Effector memory CD8-positive, alpha-beta T cell (primary cell): ENCODE data around the gene ETFRF1.

Experiments
- ATAC-seq: fragments of 150-1000 bp; cut with Tn5 transposase; replicated peaks from 2 replicates; pipeline ENCODE4 v1.10.0; 2021; ENCODE audit warnings: mild to moderate bottlenecking, moderate library complexity
- DNase-seq, 3 experiments: peaks; one replicate each; pipeline ENCODE4 v3.0.0; 2021
- H3K27ac Mint-ChIP-seq, 2 donors: one replicate each; pipeline ENCODE4 v1.8.0; 2022; ENCODE audit warnings: mild to moderate bottlenecking in 2 of 2, mixed read lengths in 2 of 2, moderate library complexity in 2 of 2
- H3K27me3 Mint-ChIP-seq, 2 donors: one replicate each; pipeline ENCODE4 v1.8.0; 2022; ENCODE audit warnings: mixed read lengths in 2 of 2
- H3K36me3 Mint-ChIP-seq: one replicate; pipeline ENCODE4 v1.8.0; 2022; ENCODE audit warnings: mild to moderate bottlenecking, moderate library complexity, mixed read lengths; ENCODE audit not compliant: insufficient read depth
- H3K4me1 Mint-ChIP-seq, 2 donors: one replicate each; pipeline ENCODE4 v1.8.0; 2022; ENCODE audit warnings: low read depth in 2 of 2, mixed read lengths in 2 of 2
- H3K4me3 Mint-ChIP-seq, 2 donors: one replicate each; pipeline ENCODE4 v1.8.0; 2022; ENCODE audit warnings: mild to moderate bottlenecking in 2 of 2, mixed read lengths in 2 of 2, moderate library complexity in 2 of 2
- H3K9me3 Mint-ChIP-seq, 2 donors: one replicate each; pipeline ENCODE4 v1.8.0; 2022; ENCODE audit warnings: mixed read lengths in 2 of 2

ETFRF1 gene

DNA sequence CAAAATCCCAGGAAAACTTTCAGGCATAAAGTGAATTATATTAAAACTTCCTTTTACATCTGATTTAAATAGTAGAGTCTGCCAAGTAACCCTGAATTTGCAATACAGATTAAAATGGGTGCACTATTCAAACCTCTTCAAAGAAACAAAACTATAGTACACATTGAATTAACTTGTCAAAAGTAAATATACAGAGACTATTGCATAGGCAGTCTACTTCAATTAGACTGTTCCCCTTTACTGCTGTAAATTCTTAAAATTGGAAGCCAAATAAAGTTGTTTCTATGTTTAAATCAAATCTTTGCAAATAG, 48.6 kb downstream of the ETFRF1 start:
- H3K27ac Mint-ChIP-seq: peak overlapping the region in 1 of 2 donors; percentile 77
- DNase-seq: no peak
- H3K4me1 Mint-ChIP-seq: peaks cover 19 to 54% of the 10 kb centered on the region in 2 donors
- H3K27me3 Mint-ChIP-seq: no peaks in the 10 kb centered on the region
- no peaks in the 10 kb centered on the region for H3K9me3 Mint-ChIP-seq
- H3K36me3 Mint-ChIP-seq: peaks cover 37% of the 10 kb centered on the region
- no peak overlapping the region for H3K4me3 Mint-ChIP-seq
- ATAC-seq: no peak

DNA sequence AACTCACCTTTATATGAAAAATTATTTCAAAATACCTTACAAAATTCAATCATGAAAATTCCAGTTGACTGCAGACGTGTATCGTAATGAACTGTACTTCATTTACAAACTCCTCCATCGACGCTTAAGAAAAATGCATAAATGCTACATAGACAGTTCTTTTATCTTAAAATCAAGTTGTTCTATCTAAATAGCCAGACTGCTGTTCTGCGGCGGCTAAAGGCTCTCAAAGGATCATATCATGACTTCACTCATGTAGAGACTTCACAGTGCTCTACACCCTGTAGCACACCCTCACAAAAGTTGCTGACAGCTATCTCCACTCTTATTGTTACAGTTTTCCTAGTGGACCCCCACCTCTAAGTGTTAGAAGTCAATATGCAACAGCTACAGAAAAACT, 50.5 kb downstream of the ETFRF1 start:
- Mint-ChIP-seq H3K27ac (peak overlapping the region in 1 of 2 donors; percentile 92), H3K27me3 (no peaks in the 10 kb centered on the region), H3K4me1 (peaks cover 26 to 49% of the 10 kb centered on the region in 2 donors), H3K9me3 (no peaks in the 10 kb centered on the region), H3K36me3 (peaks cover 38% of the 10 kb centered on the region), H3K4me3 (peak overlapping the region in 1 of 2 donors; percentile 2)
- DNase-seq: no peak
- no peak for ATAC-seq

DNA sequence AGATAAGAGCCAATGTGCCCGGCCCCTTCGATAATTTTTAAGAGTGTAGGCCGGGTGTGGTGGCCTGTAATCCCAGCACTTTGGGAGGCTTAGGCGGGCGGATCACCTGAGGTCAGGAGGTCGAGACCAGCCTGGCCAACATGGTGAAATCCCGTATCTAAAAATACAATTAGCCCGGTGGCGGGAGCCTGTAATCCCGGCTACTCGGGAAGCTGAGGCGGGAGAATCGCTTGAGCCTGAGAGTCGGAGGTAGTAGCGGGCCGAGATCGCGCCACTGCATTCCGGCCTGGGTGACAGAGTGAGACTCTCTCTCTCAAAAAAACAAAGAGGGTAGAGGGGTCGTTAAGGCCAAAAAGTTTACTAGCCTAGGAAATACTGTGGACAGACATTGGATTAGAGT, 53.1 kb downstream of the ETFRF1 start:
- Mint-ChIP-seq H3K4me3 (peak overlapping the region in 1 of 2 donors; percentile 52), H3K4me1 (peaks cover 22 to 37% of the 10 kb centered on the region in 2 donors), H3K9me3 (no peaks in the 10 kb centered on the region), H3K36me3 (peaks cover 36% of the 10 kb centered on the region), H3K27ac (no peak overlapping the region), H3K27me3 (no peaks in the 10 kb centered on the region)
- no peak for DNase-seq
- no peak for ATAC-seq

DNA sequence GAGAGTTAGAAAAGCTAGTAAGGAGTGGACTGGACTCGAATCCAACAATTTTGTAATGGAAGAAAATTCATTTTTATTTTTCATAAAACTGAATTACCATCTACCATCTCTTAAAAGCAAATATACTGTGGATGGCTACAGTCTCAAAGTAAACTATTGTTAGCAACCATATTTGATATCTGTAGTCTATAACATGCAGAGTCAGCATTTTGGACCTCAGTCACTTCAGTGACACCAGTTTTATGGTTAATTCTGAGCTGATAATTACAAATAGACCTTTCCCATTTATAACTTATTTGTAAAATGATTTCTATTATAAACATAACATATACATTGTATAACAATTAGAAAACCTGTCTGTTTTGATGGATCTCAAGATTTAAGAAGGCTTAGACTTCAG, 53.7 kb downstream of the ETFRF1 start:
- peaks cover 36% of the 10 kb centered on the region for H3K36me3 Mint-ChIP-seq
- no peaks in the 10 kb centered on the region for H3K27me3 Mint-ChIP-seq
- H3K9me3 Mint-ChIP-seq: no peaks in the 10 kb centered on the region
- H3K4me3 Mint-ChIP-seq: peak overlapping the region; percentile 88 to 91
- ATAC-seq (no peak), DNase-seq (no peak)
- peak overlapping the region; percentile 95 to 96 for H3K27ac Mint-ChIP-seq
- H3K4me1 Mint-ChIP-seq: peaks cover 25 to 37% of the 10 kb centered on the region in 2 donors

DNA sequence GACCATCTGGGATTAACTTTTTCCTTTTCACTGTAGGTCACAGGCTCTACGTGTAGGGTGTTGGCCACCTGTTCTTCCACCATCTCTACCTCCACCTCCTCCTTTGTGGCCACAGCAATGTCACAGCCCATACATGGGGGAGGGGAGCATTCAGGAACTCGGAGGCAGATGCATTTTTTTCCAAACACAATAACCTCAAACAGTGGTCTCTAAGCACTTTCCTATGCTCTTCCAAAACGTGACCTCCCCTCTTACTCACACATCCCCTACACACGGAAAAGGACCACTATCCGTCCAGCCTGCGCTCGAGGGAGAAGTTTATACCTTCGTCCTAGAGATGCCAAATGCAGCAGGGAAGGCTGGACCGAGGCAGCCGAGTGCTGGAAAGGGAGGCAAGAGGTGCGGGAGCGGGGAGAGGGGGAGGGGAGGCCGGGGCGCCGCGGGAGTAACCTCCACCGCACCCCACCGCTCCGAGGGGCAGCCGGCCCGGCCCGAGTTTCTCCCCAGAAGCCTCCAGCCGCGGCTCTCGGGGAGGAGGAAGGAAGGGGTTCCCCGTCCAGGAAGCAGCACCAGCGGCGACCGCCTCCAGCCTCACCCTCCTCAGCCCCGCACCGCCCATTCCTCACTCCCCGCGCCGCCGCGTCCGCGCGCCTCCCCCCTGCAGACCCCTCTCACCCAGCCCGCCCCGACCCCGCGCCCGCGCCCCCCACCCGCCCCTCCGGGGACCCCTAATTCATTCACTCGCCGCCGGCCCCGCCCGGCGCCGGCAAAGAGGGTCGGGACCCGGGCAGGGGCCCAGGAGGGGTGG, 55.1 kb downstream of the ETFRF1 start:
- Mint-ChIP-seq H3K4me3 (peak overlapping the region; percentile 88 to 91), H3K36me3 (peaks cover 27% of the 10 kb centered on the region), H3K27ac (peak overlapping the region; percentile 95 to 96), H3K9me3 (no peaks in the 10 kb centered on the region), H3K4me1 (peaks cover 25 to 30% of the 10 kb centered on the region in 2 donors), H3K27me3 (no peaks in the 10 kb centered on the region)
- DNase-seq: peak; percentile 31 to 39 (median 34)
- peak; percentile 50 for ATAC-seq

DNA sequence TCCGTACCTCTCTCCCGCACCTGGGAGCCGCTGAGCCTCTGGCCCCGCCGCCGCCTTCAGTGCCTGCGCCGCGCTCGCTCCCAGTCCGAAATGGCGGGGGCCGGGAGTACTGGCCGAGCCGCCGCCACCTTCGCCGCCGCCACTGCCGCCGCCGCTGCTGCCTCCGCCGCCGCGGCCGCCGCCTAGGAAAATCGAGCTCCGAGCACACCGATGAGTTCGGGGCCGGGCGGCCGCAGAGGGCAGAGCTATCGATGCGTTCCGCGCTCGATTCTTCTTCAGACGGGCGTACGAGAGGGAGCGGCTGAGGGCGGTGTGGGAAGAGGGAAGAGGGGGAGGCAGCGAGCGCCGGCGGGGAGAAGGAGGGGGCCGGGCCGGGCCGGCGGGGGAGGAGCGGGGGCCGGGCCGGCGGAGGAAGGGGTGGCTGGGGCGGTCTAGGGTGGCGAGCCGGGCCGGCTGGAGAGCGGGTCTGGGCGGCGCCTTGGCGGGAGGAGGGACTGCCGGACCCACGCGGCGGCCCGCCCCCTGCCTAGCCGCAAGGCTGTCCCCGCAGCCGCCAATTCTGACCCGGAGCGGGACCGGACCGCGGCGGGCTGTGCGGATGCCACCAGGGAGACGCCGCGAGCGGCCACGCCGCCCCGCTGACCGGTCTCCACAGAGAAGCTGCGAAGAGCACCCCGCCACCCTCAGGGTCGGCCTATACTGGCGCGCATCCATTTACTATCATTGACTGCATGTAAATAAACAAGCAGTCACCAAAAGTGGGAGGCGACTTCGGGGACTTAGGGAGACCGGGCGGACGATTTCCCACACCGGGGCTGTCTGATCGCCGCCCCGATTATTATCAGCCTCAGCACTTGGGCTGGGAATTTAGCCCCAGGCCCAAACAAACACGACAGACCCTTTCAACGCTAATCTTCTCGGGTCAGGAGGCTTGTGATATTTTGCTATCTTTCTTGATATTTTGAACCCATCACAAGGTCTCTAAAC, 56.0 kb downstream of the ETFRF1 start, which contains the start of gene KRAS:
TSS of gene KRAS (minus strand) at position 186 of the 987 bp plus-strand sequence.
- peaks cover 19 to 21% of the 10 kb centered on the region in 2 donors for H3K4me1 Mint-ChIP-seq
- H3K27ac Mint-ChIP-seq: peak within 1 kb of the TSS; percentile 95 to 96
- peaks cover 18% of the 10 kb centered on the region for H3K36me3 Mint-ChIP-seq
- DNase-seq: peak; percentile 89
- ATAC-seq: peak; percentile 88
- H3K27me3 Mint-ChIP-seq: no peaks in the 10 kb centered on the region
- H3K4me3 Mint-ChIP-seq: peak within 1 kb of the TSS; percentile 88 to 91
- no peaks in the 10 kb centered on the region for H3K9me3 Mint-ChIP-seq

DNA sequence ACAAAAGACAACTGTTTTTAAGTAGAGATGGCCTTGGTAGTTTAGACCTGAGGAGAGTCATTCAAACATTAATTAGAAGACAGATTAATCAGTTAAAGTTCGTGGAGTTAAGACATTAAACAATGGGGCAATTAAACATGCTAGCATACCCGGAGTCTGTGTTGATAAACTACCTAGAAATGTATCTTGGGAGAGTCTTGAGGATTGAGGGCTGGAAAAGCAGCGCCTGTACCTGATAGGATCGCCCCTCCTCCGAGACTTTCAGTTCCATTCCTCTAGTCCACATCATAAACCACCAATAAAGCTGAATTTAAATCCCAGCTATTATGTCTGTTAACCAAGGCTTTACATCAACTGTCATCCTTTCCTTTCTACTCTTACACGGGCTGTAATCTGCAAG, 56.7 kb downstream of the ETFRF1 start:
- H3K36me3 Mint-ChIP-seq: peaks cover 13% of the 10 kb centered on the region
- H3K4me3 Mint-ChIP-seq: peak overlapping the region; percentile 88 to 91
- H3K27me3 Mint-ChIP-seq: no peaks in the 10 kb centered on the region
- DNase-seq (no peak), ATAC-seq (no peak)
- no peaks in the 10 kb centered on the region for H3K9me3 Mint-ChIP-seq
- peak overlapping the region; percentile 95 to 96 for H3K27ac Mint-ChIP-seq
- peaks cover 16 to 19% of the 10 kb centered on the region in 2 donors for H3K4me1 Mint-ChIP-seq

DNA sequence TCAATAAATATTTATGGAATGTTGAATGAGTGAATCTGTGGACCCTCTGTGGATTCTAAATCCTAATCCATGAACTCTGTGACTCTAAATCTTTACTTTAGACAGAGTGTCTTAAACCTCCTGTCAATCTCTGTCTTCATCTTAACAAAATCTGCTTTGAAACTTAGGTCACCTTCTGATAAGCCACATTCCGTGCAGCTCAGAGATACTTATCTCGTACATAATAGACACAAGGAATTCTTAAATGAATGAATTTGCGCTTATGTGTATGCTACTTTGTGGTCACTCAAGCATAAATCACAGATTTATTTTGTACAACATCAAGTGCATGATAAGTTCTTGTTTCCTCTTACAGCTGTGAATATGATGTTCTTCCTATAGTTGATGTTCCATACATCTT, 57.9 kb downstream of the ETFRF1 start:
- peak overlapping the region in 1 of 2 donors; percentile 6 for H3K4me3 Mint-ChIP-seq
- no peaks in the 10 kb centered on the region for H3K9me3 Mint-ChIP-seq
- no peak for ATAC-seq
- peak overlapping the region in 1 of 2 donors; percentile 96 for H3K27ac Mint-ChIP-seq
- DNase-seq: no peak
- no peaks in the 10 kb centered on the region for H3K27me3 Mint-ChIP-seq
- H3K4me1 Mint-ChIP-seq: peaks cover 10 to 13% of the 10 kb centered on the region in 2 donors
- H3K36me3 Mint-ChIP-seq: peaks cover 13% of the 10 kb centered on the region

DNA sequence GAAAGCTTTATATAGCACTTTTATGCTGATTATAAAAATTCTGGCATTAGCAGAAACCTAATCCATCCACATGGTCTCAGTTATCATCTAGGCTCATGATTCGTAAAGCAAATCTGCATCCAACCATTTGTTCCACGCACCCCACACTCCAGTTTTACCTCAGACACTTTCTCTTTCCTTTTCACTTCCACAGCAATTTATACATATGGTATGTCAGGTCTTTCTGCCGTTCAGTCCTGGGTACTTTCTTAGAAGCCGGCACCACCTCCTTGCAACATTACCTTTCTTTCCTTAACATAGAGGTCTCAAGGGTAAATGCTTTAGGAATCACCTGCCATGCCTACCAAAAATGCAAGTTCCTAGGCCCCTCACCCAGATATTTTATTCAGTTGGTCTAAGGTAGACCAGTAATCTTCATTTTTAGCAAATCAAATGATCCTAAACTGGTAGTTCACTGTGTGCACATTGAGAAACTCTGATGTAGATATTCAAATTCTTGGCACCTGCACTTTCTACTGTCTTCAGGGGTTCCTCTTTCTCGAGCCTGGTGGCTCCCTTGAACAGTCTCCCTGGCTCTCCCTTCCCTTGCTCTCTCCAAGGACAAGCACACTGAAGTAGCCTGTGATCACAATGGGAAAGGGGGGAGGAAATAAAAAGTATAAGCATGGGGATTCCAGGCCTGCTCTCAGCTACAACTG, 58.5 kb downstream of the ETFRF1 start:
- H3K9me3 Mint-ChIP-seq: no peaks in the 10 kb centered on the region
- H3K4me3 Mint-ChIP-seq: no peak overlapping the region
- no peak for ATAC-seq
- H3K4me1 Mint-ChIP-seq: peaks cover 5 to 12% of the 10 kb centered on the region in 2 donors
- peaks cover 13% of the 10 kb centered on the region for H3K36me3 Mint-ChIP-seq
- no peaks in the 10 kb centered on the region for H3K27me3 Mint-ChIP-seq
- peak overlapping the region in 1 of 2 donors; percentile 96 for H3K27ac Mint-ChIP-seq
- no peak for DNase-seq

DNA sequence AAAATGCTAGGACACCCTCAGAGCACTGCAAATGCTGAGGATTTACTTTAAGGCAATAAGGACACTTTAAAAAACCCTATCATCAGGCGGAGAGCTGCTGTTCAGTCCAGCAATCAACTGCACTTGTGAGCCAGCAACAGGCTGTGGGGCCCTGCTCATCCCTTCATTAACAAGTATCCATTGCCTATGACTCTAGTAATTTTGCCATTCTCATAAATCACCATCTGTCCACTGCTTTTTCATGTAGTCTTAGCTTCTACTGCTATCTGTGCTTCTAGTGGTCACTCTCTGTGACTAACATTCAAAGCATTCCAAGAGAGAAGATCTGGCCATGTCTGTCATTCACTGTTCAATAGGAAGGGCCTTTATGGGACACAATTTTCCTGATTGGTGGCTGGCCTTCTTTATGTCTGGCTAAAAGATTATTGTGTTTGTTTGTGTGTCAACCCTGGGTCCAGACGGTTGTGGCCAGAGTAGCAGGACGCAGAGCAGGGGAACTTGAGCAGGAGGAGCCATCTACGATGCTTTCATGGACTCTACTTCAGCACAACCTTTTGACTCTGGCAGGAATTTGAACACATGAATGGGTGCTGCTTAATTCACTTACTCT, 59.3 kb downstream of the ETFRF1 start:
- Mint-ChIP-seq H3K4me3 (no peak overlapping the region), H3K27ac (peak overlapping the region in 1 of 2 donors; percentile 57), H3K36me3 (peaks cover 9% of the 10 kb centered on the region), H3K9me3 (no peaks in the 10 kb centered on the region), H3K4me1 (peaks cover 4 to 11% of the 10 kb centered on the region in 2 donors), H3K27me3 (no peaks in the 10 kb centered on the region)
- no peak for ATAC-seq
- DNase-seq: no peak
